Panc1 (cell line): ENCODE measurements around the gene TMED10.

Experiments used
- POLR2AphosphoS5 ChIP-seq: IDR thresholded peaks from 2 replicates; pipeline ENCODE4 v1.6.1; 2012; ENCODE audit warnings: mild to moderate bottlenecking, low read depth, low read length, moderate library complexity
- TCF7L2 ChIP-seq: IDR thresholded peaks from 2 replicates; pipeline ENCODE4 v1.6.1; 2011; ENCODE audit warnings: mild to moderate bottlenecking, low read depth, low read length, inconsistent platforms
- TF ChIP-seq, protein P1 (sequence below): fragments of 450-650 bp; IDR thresholded peaks from 2 replicates; pipeline ENCODE4 v1.5.1; 2017; ENCODE audit warnings: mild to moderate bottlenecking
- TF ChIP-seq, protein P2 (sequence below), 2 experiments: IDR thresholded peaks; 2 replicates each; pipeline ENCODE4 v1.6.1; 2011 to 2012; ENCODE audit warnings: low read depth in 2 of 2, control low read depth in 1 of 2, low read length in 1 of 2, mild to moderate bottlenecking in 1 of 2, moderate library complexity in 1 of 2; ENCODE audit not compliant: insufficient read depth in 1 of 2

DNA sequence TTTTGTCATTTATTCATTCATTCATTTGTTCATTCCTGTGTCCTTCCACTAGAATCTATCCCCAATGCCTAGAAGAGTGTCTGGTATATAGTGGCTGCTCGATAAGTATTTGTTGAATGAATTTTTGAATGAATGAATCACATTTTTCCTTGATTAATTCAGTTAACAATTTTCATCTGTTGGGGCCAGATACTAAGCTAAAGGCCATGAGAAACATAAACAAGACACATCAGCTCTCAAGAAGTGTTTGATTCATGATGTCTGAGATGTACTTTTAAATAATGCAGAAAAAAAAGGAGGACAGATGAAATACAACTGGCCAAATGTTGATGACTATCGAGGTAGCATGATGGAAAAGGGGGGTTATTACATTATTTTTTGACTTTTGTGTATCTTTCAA is 48.1 kb upstream of the TMED10 start:
- TF ChIP-seq, protein P1, sequence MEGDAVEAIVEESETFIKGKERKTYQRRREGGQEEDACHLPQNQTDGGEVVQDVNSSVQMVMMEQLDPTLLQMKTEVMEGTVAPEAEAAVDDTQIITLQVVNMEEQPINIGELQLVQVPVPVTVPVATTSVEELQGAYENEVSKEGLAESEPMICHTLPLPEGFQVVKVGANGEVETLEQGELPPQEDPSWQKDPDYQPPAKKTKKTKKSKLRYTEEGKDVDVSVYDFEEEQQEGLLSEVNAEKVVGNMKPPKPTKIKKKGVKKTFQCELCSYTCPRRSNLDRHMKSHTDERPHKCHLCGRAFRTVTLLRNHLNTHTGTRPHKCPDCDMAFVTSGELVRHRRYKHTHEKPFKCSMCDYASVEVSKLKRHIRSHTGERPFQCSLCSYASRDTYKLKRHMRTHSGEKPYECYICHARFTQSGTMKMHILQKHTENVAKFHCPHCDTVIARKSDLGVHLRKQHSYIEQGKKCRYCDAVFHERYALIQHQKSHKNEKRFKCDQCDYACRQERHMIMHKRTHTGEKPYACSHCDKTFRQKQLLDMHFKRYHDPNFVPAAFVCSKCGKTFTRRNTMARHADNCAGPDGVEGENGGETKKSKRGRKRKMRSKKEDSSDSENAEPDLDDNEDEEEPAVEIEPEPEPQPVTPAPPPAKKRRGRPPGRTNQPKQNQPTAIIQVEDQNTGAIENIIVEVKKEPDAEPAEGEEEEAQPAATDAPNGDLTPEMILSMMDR = no peak
- TF ChIP-seq TCF7L2 (no peak), POLR2AphosphoS5 (no peak)
- TF ChIP-seq, protein P2, sequence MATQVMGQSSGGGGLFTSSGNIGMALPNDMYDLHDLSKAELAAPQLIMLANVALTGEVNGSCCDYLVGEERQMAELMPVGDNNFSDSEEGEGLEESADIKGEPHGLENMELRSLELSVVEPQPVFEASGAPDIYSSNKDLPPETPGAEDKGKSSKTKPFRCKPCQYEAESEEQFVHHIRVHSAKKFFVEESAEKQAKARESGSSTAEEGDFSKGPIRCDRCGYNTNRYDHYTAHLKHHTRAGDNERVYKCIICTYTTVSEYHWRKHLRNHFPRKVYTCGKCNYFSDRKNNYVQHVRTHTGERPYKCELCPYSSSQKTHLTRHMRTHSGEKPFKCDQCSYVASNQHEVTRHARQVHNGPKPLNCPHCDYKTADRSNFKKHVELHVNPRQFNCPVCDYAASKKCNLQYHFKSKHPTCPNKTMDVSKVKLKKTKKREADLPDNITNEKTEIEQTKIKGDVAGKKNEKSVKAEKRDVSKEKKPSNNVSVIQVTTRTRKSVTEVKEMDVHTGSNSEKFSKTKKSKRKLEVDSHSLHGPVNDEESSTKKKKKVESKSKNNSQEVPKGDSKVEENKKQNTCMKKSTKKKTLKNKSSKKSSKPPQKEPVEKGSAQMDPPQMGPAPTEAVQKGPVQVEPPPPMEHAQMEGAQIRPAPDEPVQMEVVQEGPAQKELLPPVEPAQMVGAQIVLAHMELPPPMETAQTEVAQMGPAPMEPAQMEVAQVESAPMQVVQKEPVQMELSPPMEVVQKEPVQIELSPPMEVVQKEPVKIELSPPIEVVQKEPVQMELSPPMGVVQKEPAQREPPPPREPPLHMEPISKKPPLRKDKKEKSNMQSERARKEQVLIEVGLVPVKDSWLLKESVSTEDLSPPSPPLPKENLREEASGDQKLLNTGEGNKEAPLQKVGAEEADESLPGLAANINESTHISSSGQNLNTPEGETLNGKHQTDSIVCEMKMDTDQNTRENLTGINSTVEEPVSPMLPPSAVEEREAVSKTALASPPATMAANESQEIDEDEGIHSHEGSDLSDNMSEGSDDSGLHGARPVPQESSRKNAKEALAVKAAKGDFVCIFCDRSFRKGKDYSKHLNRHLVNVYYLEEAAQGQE (IDR thresholded peaks at IDR 0.05; ENCODE audit: insufficient read depth in 1 of 2, low read depth in 2 of 2, low read length in 1 of 2) = no peak
